T1000 (cell line): ENCODE results near the gene OR52E5.

Experiments used
- DNase-seq: peaks from one replicate; lab custom pipeline; 2025; ENCODE audit warnings: mixed read lengths; lab: John Stamatoyannopoulos, UW

OR52E5 gene

GRCh38 chr11:5933116-5933515, 40.1 kb downstream of the OR52E5 start:
- DNase-seq = no peak

- DNase-seq = no peak
These were observed 45.0 kb downstream of the OR52E5 start for GRCh38 chr11:5937868-5938602.

DNA sequence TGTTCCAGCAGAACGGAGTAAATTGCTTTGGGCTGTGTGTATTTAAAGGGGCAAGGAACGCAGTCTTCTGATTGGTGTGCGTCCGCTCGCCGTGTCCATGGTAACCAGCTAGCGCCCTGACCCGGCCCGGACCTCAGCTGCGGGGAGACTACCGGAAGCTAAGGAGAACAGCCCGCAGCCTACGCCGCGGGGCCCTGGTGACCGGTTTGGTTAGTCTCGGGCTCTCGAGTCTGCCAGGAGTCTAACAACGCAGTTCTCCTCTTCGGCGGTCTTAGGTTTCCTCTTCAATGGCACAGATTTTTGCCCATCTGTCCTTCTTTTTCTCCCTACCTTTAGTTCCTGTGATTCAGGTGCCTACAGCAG, 45.6 kb downstream of the OR52E5 start:
- DNase-seq = no peak

DNA sequence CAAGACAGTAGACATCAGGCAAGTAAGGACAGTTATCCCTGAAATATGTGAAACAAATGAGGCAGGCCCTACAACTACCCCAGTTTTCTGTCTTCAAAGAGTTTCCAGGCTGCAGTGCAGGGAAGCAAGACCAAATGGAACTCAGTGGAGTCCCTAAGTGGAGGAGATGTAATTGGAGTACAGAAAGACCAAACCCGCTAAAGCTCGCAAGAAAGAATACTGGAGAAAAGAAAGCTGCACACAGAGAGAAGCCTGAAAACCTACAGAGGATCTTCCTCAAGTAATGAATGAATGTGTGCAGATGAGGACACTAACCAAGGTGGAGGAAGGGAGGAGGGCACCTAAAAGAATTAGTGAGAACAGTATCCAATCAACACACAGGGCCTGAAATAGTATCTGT, 47.7 kb downstream of the OR52E5 start:
- DNase-seq = no peak

- DNase-seq = no peak
These were observed 48.9 kb downstream of the OR52E5 start, which contains the start of gene OR56A3 for GRCh38 chr11:5941951-5942350. Gene OR56A3 (plus strand): TSS chr11:5942251. CDS start chr11:5947347, 5,096 bp downstream.
